HG03066 (cell line): ENCODE data around the gene APOL5.

ENCODE experiments used
- ATAC-seq: cut with Tn5 transposase; IDR thresholded peaks from one replicate; pipeline ENCODE4 v1.9.1; 2021; ENCODE audit warnings: low read depth; ENCODE audit not compliant: unreplicated experiment

Gene APOL5

GRCh38 chr22:35739076-35739930 is 21.6 kb downstream of the APOL5 start:
- no peak for ATAC-seq

- ATAC-seq: no peak
Observed at GRCh38 chr22:35739931-35740380, 22.3 kb downstream of the APOL5 start.

GRCh38 chr22:35740616-35741015 is 22.9 kb downstream of the APOL5 start:
- no peak for ATAC-seq

GRCh38 chr22:35742342-35743100 is 24.8 kb downstream of the APOL5 start:
- no peak for ATAC-seq

- no peak for ATAC-seq
Observed at GRCh38 chr22:35743326-35743860, 25.7 kb downstream of the APOL5 start.

- ATAC-seq: no peak
Observed at GRCh38 chr22:35746248-35746647, 28.6 kb downstream of the APOL5 start.

- ATAC-seq: no peak
Observed at GRCh38 chr22:35746946-35747703, 29.5 kb downstream of the APOL5 start.

- no peak for ATAC-seq
Observed at GRCh38 chr22:35749808-35750207, 32.1 kb downstream of the APOL5 start.

GRCh38 chr22:35752006-35752862 is 34.6 kb downstream of the APOL5 start:
- ATAC-seq: no peak

GRCh38 chr22:35752863-35753189 is 35.2 kb downstream of the APOL5 start:
- ATAC-seq: no peak

- no peak for ATAC-seq
Observed at GRCh38 chr22:35754761-35755160, 37.1 kb downstream of the APOL5 start.

GRCh38 chr22:35756722-35757121 is 39.0 kb downstream of the APOL5 start:
- ATAC-seq: no peak

- ATAC-seq: no peak
Observed at GRCh38 chr22:35758394-35758793, 40.7 kb downstream of the APOL5 start.

GRCh38 chr22:35761037-35761436 is 43.4 kb downstream of the APOL5 start:
- no peak for ATAC-seq

- ATAC-seq: no peak
Observed at GRCh38 chr22:35766654-35767580, 49.2 kb downstream of the APOL5 start.

GRCh38 chr22:35769974-35770373 is 52.3 kb downstream of the APOL5 start:
- ATAC-seq: no peak

GRCh38 chr22:35775339-35775738 is 57.7 kb downstream of the APOL5 start:
- ATAC-seq: no peak

GRCh38 chr22:35777335-35777975 is 59.8 kb downstream of the APOL5 start:
- ATAC-seq: no peak
